ENCODE data around the gene GASK1B.
A peak's percentile ranks its signal among the peaks of the same experiment; 100 is the strongest.

GASK1B gene

DNA sequence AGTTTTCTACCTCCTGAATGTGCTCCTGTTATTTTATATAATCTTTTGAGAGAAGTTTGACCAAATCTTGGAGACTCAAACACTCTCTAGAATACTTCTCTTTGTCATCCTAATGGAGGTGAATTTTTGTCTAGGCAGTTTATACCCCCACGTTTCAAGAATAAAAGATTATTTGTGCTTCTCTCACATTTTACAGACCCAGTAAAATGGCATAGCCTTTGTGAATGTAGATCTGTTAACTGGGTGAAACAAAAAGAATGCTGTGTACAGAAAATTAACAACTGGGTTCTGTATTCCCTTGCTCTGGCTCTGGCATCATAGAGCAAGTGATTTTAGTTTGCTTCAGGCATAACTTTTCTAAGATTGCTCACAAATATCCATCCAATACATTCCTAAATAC lies 26.1 kb downstream of the GASK1B start:
- DNase-seq (ENCODE audit: low read depth in 2 of 2): no peak

DNA sequence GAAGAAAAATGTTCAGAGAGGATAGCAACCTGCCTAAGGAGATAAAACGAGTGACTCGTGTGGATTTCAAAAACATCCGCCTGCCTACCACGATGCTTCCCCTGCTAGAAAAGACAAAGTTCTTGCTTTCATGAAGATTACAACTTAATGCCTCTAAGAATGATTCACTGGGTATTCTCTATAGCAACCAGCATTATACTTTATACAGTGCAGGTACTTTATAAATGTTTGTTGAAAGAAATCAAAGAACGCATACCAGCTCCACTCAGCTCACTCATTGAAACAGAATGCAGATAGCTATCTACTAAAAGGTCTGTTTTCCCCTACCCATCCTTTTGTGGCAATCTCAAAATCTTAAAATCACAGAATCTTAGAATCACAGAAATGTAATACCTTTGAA lies 33.7 kb downstream of the GASK1B start:
- no peak for DNase-seq (ENCODE audit: low read depth in 2 of 2)

DNA sequence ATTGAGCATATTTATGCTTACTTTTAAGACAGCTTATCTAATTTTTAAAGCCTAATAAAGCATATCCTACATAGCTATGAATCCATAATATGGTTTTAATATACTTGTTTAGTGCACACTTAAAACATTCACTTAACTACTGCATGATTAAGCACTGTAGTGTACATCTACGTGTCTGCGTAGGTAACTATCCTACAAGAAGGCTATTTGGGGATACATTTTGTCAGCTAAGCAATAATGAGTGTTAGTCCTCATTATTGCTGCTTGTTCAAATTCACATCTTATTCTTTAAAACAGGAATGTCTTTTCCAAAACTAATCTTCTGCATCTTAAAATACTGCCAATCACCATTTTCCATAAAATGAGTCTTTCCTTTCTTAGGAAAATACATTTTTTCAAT lies 38.6 kb downstream of the GASK1B start:
- no peak for DNase-seq (ENCODE audit: low read depth in 2 of 2)

DNA sequence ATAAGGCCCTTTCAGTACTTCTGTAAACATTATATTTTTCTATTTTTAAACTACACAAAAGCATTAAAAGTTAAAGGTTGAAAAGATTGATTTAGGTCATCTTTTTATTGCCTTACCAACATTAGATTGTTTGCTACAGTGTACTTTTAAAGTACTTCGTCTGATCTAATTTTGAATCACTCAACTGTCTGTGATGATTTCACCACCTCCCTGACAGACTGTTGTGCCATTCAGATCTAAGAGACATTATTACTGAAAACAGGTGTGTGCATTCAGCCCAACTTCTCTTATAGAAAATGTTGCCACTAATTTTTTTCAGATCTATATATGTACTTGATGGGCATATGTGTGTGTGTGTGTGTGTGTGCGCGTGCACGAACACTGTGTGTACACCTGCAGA lies 39.3 kb downstream of the GASK1B start:
- DNase-seq (ENCODE audit: low read depth in 2 of 2): no peak

DNA sequence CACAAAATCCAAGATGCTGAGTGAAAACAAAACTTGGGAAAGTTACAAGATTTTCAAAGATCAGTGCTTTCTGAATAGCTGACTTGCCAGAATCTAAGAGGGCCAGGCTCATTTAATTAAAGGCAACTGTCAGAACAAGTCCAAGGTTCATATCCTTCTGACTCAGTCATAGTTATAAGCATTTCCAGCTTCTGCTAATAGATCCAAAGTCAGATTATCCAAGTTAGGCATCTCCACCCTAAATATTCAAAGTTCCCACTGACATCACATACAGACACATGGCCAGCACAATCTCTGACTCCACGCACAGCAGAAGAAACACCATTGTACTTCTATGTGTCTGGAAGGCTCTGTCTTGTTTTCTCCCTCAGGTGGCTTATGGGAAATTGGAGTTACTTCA lies 41.8 kb downstream of the GASK1B start:
- peak; percentile 54 to 58 for DNase-seq (ENCODE audit: low read depth in 2 of 2)

DNA sequence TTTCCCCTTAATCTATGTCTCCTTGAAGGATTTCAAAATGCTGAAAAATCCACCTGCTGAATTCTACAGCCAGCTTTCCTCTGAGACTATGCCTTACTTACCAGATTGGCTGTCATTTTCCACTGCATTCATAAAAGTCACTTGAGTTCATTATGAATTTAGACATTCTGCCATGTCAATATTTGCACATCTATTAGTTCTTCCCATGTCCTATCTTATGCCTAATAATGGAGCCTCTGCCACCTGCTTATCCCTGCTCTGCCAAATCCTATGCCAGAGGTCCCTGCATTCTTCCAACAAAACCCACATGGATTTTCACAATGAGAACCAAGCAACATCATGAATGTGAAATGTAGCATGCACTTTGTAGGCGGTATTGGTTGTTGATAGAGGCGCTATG lies 42.6 kb downstream of the GASK1B start:
- no peak for DNase-seq (ENCODE audit: low read depth in 2 of 2)

DNA sequence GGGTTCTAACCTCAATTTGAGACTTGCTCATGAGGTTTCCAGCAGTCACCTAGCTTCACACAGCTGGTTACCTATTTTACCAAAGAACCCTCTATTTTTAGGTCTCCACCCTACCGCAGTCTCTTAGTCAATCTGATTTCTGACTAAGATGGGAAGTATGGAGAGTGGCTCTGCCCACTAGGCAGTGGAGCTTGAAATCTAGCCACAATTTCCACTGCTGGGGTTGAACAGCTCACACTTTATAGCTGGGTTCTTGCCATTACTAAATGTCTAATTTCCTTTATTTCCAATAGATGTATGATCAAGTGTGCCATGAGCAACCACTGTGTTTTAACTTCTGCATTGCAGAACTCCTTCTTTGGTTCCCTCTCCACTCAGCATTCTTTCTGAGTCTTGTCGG lies 43.1 kb downstream of the GASK1B start:
- DNase-seq (ENCODE audit: low read depth in 2 of 2): no peak

DNA sequence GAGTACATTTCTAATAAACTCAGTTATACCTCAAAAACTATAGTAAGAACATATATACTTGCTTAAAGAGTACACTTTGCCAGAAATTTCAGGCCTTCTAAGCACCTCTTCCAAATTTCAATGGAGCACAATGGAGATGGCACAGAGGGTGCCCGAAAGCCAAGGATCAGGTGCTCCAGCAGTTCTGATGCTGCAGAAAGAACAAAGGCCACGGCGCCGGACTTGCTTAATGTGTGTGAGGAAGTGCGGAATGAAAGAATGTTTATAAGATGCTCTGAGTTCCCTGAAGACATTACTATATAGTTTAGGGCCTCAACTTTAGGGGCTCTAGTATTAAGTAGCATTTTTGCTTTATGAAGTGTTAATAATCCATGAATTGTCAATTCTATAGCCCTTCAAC lies 44.3 kb downstream of the GASK1B start:
- no peak for DNase-seq (ENCODE audit: low read depth in 2 of 2)

DNA sequence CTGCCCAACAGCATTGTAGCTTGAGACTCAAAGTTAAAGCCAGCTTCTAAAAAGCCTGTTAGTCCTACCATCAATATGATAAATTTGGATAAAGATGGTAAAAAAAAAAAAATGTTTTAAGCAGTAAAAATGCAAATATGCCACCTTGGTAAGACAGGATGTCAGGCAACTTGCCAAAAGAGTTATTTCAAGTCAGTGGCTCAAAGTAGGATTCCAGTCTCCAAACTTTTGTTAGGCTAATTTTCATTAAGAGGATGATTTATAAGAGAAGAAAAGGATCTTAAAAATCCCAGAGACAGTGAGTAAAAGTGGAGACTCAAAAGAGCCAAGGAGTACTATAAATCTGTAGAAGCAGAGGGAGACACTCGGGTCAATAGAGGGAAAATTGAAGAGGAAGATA lies 47.5 kb downstream of the GASK1B start:
- DNase-seq (ENCODE audit: low read depth in 2 of 2): no peak

Measured in fibroblast of skin of left biceps (primary cell).